Heart right ventricle (tissue), 16 donors: ENCODE results near the gene GAS2L1. TPM values are rescaled to one million over a fixed set of nuclear protein-coding genes. Genes with fewer than 3 reads are reported as not detected.
A peak's percentile ranks its signal among the peaks of the same experiment; 100 is the strongest.

Experiments
- ATAC-seq, 8 donors: fragments of 200-7000 bp; cut with Tn5 transposase; one replicate each; pipeline ENCODE4 v1.9.1; 2020; ENCODE audit warnings: mild to moderate bottlenecking in 8 of 8, moderate library complexity in 8 of 8, moderate number of reproducible peaks in 1 of 8
- DNase-seq, 2 donors: peaks; one replicate each; pipeline ENCODE4 v3.0.0-alpha.2; 2020
- H3K27ac ChIP-seq, 10 donors: fragments of 200-600 bp; sonication (generic) in 2 of 10; one replicate each; pipeline versions ENCODE4 v1.5.0 to v1.8.0; 2020 to 2022; ENCODE audit warnings: mild to moderate bottlenecking in 3 of 10
- H3K27me3 ChIP-seq, 7 donors: fragments of 200-600 bp; one replicate each; pipeline ENCODE4 v1.8.0; 2021 to 2022; ENCODE audit warnings: mild to moderate bottlenecking in 2 of 7
- H3K36me3 ChIP-seq, 9 donors: fragments of 200-600 bp; sonication (generic) in 1 of 9; one replicate each; pipeline versions ENCODE4 v1.5.0 to v1.8.0; 2020 to 2022; ENCODE audit warnings: mild to moderate bottlenecking in 2 of 9
- H3K4me1 ChIP-seq, 9 donors: fragments of 200-600 bp; sonication (generic) in 1 of 9; one replicate each; pipeline versions ENCODE4 v1.5.0 to v1.8.0; 2020 to 2022; ENCODE audit warnings: mild to moderate bottlenecking in 4 of 9
- H3K4me3 ChIP-seq, 10 donors: fragments of 200-600 bp; sonication (generic) in 2 of 10; one replicate each; pipeline versions ENCODE4 v1.5.0 to v1.8.0; 2020 to 2022; ENCODE audit warnings: mild to moderate bottlenecking in 7 of 10, moderate library complexity in 2 of 10
- H3K9me3 ChIP-seq, 11 donors: fragments of 200-600 bp in 10 of 11; sonication (generic) in 2 of 11; one replicate each; pipeline versions ENCODE4 v1.5.0 to v1.8.0; 2013 to 2022; ENCODE audit warnings: mild to moderate bottlenecking in 2 of 11, control low read depth in 1 of 11, moderate library complexity in 1 of 11
- CTCF ChIP-seq, 9 donors: fragments of 200-600 bp; sonication (generic) in 2 of 9; IDR thresholded peaks; one replicate each; pipeline versions ENCODE4 v1.5.0 to v1.8.0; 2021 to 2022; ENCODE audit warnings: antibody characterized with exemption in 9 of 9, mild to moderate bottlenecking in 5 of 9, moderate library complexity in 1 of 9
- WGBS, 2 donors: extraction: QIAGEN DNeasy Blood & Tissue Kit; methylation state at CpG; one replicate each; pipeline ENCODE4 v1.1.7; 2013; ENCODE audit warnings: inconsistent platforms in 1 of 2; 5-methylcytosine and 5-hydroxymethylcytosine counted together
- intact Hi-C, 10 donors: fragments of 100-400 bp; cut with DNase I; formaldehyde crosslinking; loops; one replicate each; pipeline versions ENCODE4 v1.11.1 to v1.14.2; 2022
- polyA plus RNA-seq, 2 donors: library from polyadenylated mRNA; stranded (reverse); fragments of 200-250 nt; gene quantifications; one replicate each; pipeline ENCODE4 v1.2.3, GENCODE V29; 2013
- total RNA-seq, 10 donors: library from RNA; stranded (reverse); fragmentation: NEBNext Ultra II Directional in 3 of 10; extraction: Animal tissue kit (Norgen Biotek cat#: 25700) in 3 of 10; gene quantifications; one replicate each; pipeline versions ENCODE4 v1.2.1 to v1.2.4, GENCODE V29; 2021 to 2023
- donor health status: Arrhythmogenic right ventricular cardiomyopathy.
- donor health status: ischemic (EF 13 %, LVEDD 7.1; RV severe dilation, severe dysfunction).
- donor health status: healthy with polysubstance abuse.
- donor health status: DM: no; HTN: yes; CAD: no.
- donor health status: DM: no; HTN: no; CAD: no.
- donor health status: ischemic (EF 25% LVEDD 6.9; RV normal size, moderate dysfunction).
- donor health status: ischemic (EF 25% LVEDD 5.7; RV mildly dilated, moderate dysfunction).
- donor health status: healthy.
- donor health status: DM: yes; HTN: yes; CAD: no.
- donor health status: Ischemic cardiomyopathy.
- donor health status: ischemic (EF 35%, LVEDD 5.7; RV mildly dilated, moderate dysfunction).
- donor health status: nonischemic (EF 11% LVEDD 7.7; RV severe dilation, severe dysfunction).
- donor health status: DM: yes; HTN: yes; CAD: no.
- donor health status: PGD.
- donor health status: ischemic (EF 29% LVEDD 5.4; RV normal size, mild dysfunction).
- donor health status: nonischemic (EF 23%, LVEDD 6.1; RV moderate dilation, normal function).

GAS2L1 gene
- total and polyA plus RNA-seq, 12 donors: 10.9 to 45.0 (median 15.0) TPM

- Histone ChIP-seq H3K4me3 (no peak overlapping the region), H3K4me1 (peaks cover 0 to 55% (median 30%) of the 10 kb centered on the region in 9 donors), H3K9me3 (no peaks in the 10 kb centered on the region), H3K27ac (no peak overlapping the region), H3K27me3 (no peaks in the 10 kb centered on the region), H3K36me3 (peaks cover 0 to 100% (median 46%) of the 10 kb centered on the region in 9 donors)
- DNase-seq (no peak), ATAC-seq (no peak)
- TF ChIP-seq CTCF (IDR thresholded peaks at IDR 0.05): no peak
- intact Hi-C loops: no loop called here
Measured at GRCh38 chr22:29345932-29346331, 39.5 kb downstream of the GAS2L1 start.

- peaks cover 0 to 52% (median 30%) of the 10 kb centered on the region in 9 donors for H3K4me1 ChIP-seq
- H3K27ac ChIP-seq: no peak overlapping the region
- DNase-seq: no peak
- no peaks in the 10 kb centered on the region for H3K27me3 ChIP-seq
- intact Hi-C loops: no loop called here
- peaks cover 0 to 100% (median 46%) of the 10 kb centered on the region in 9 donors for H3K36me3 ChIP-seq
- 59 to 63% methylated on average over 4 of the region's 4 CpGs for WGBS, 2 donors
- ATAC-seq: peak in 2 of 8 donors; percentile 31 to 39
- no peaks in the 10 kb centered on the region for H3K9me3 ChIP-seq
- no peak overlapping the region for H3K4me3 ChIP-seq
- no peak for TF ChIP-seq CTCF (IDR thresholded peaks at IDR 0.05)
Measured at GRCh38 chr22:29346659-29347058, 40.2 kb downstream of the GAS2L1 start.

- DNase-seq: no peak
- no peak overlapping the region for H3K27ac ChIP-seq
- H3K9me3 ChIP-seq: no peaks in the 10 kb centered on the region
- no peak for ATAC-seq
- no peak for TF ChIP-seq CTCF (IDR thresholded peaks at IDR 0.05)
- peaks cover 0 to 38% (median 17%) of the 10 kb centered on the region in 9 donors for H3K4me1 ChIP-seq
- peaks cover 0 to 100% (median 54%) of the 10 kb centered on the region in 9 donors for H3K36me3 ChIP-seq
- WGBS, 2 donors: 83 to 89% methylated on average over 2 of the region's 2 CpGs
- no peaks in the 10 kb centered on the region for H3K27me3 ChIP-seq
- intact Hi-C loops: no loop called here
- H3K4me3 ChIP-seq: no peak overlapping the region
Measured at GRCh38 chr22:29348041-29348440, 41.6 kb downstream of the GAS2L1 start.

- no peak for DNase-seq
- Histone ChIP-seq H3K36me3 (peaks cover 0 to 100% (median 57%) of the 10 kb centered on the region in 9 donors), H3K27ac (no peak overlapping the region), H3K4me1 (peaks cover 0 to 29% (median 13%) of the 10 kb centered on the region in 9 donors), H3K4me3 (no peak overlapping the region), H3K9me3 (no peaks in the 10 kb centered on the region), H3K27me3 (no peaks in the 10 kb centered on the region)
- 91 to 94% methylated on average over 18 of the region's 18 CpGs for WGBS, 2 donors
- no peak for TF ChIP-seq CTCF (IDR thresholded peaks at IDR 0.05)
- intact Hi-C loops: no loop called here
- no peak for ATAC-seq
Measured at GRCh38 chr22:29348956-29349355, 42.5 kb downstream of the GAS2L1 start.
